Measurements from ENCODE around the gene VPS13D. TPM values are rescaled to one million over a fixed set of nuclear protein-coding genes. Genes with fewer than 3 reads are reported as not detected.

Gene VPS13D
- polyA plus RNA-seq, 1 of the 3 experiments (the other 2 are of a cell fraction): 15.0 TPM

- DNase-seq: no peak
- no peaks in the 10 kb centered on the region for H3K9me3 ChIP-seq
- H3K27me3 ChIP-seq (ENCODE audit: insufficient read depth): no peaks in the 10 kb centered on the region
- peaks cover 18 to 42% of the 10 kb centered on the region in 2 experiments for H3K4me1 ChIP-seq (ENCODE audit: control insufficient read depth in 1 of 2, insufficient read depth in 2 of 2, low read depth in 1 of 2, low read length in 1 of 2)
- CTCF ChIA-PET: interaction anchor here (1.0 to 1.4 kb wide), 2 partner anchors 42 to 204 kb away, joined by 3 read pairs; no protein-coding TSS in a partner anchor
- no peaks in the 10 kb centered on the region for H3K9me2 ChIP-seq
- no peak overlapping the region for H2AFZ ChIP-seq (ENCODE audit: low read depth)
- POLR2A ChIA-PET: no interaction called here
- peak overlapping the region; percentile 76 to 90 for H3K27ac ChIP-seq (ENCODE audit: low read depth in 2 of 2, low read length in 1 of 2)
- 70% methylated on average over 4 of the region's 4 CpGs for WGBS (ENCODE audit: low lambda C conversion rate)
- no peaks in the 10 kb centered on the region for H4K20me1 ChIP-seq (ENCODE audit: insufficient read depth)
- H3F3A ChIP-seq (replicated peaks; ENCODE audit: insufficient read depth): peaks cover 31% of the 10 kb centered on the region
- H3K4me3 ChIP-seq (ENCODE audit: low read depth in 2 of 2, low read length in 1 of 2): no peak overlapping the region
- no peaks in the 10 kb centered on the region for H3K36me3 ChIP-seq (replicated peaks in 1 of 2; ENCODE audit: control insufficient read depth in 1 of 2, insufficient read depth in 2 of 2, low read length in 1 of 2)
- no peaks in the 10 kb centered on the region for H3K79me2 ChIP-seq (ENCODE audit: insufficient read depth)
- peak overlapping the region; percentile 31; the same call in 1 of the 2 replicates for H3K4me2 ChIP-seq
- no peak overlapping the region for H3K9ac ChIP-seq
- TF ChIP-seq USF1 (IDR thresholded peaks at IDR 0.05; ENCODE audit: borderline replicate concordance, low read depth) (no peak), MEF2A (IDR thresholded peaks at IDR 0.05; ENCODE audit: borderline replicate concordance, low read depth) (no peak), ZBTB33 (IDR thresholded peaks at IDR 0.05; ENCODE audit: borderline replicate concordance, low read depth) (no peak), TAF1 (IDR thresholded peaks at IDR 0.05; ENCODE audit: borderline replicate concordance, low read depth, low read length) (0 out of 2 replicates have a peak, but pooled peaks have one; percentile 9), FOXJ3 (CRISPR knock-in tag; IDR thresholded peaks at IDR 0.05) (no peak), NFIC (IDR thresholded peaks at IDR 0.05; ENCODE audit: borderline replicate concordance) (peak; percentile 59; the same call in 1 of the 2 replicates), CTCF (IDR thresholded peaks at IDR 0.05) (peak; percentile 17; the same call in 1 of the 2 replicates), FOXM1 (IDR thresholded peaks at IDR 0.05; ENCODE audit: low read depth) (peak; percentile 58; the same call in 1 of the 2 replicates), ELF1 (IDR thresholded peaks at IDR 0.05) (no peak), MXI1 (IDR thresholded peaks at IDR 0.05; ENCODE audit: low read depth, low read length) (no peak), GABPA (IDR thresholded peaks at IDR 0.05; ENCODE audit: low read depth) (no peak), FOSL2 (IDR thresholded peaks at IDR 0.05; ENCODE audit: borderline replicate concordance, low read depth) (peak; percentile 15; the same call in 1 of the 2 replicates), JUND (IDR thresholded peaks at IDR 0.05) (peak; percentile 45; the same call in 1 of the 2 replicates), EZH2phosphoT487 (IDR thresholded peaks at IDR 0.05; ENCODE audit: borderline replicate concordance, low read depth) (no peak), RCOR1 (IDR thresholded peaks at IDR 0.05; ENCODE audit: low read length) (no peak), SIN3A (IDR thresholded peaks at IDR 0.05; ENCODE audit: borderline replicate concordance, low read depth, low read length) (no peak; the same call in 1 of the 2 replicates), TCF12 (IDR thresholded peaks at IDR 0.05) (peak; percentile 93), POLR2AphosphoS5 (IDR thresholded peaks at IDR 0.05; ENCODE audit: low read depth, low read length) (peak; percentile 68; the same call in 1 of the 2 replicates), IRF3 (IDR thresholded peaks at IDR 0.05; ENCODE audit: low read depth, low read length) (no peak), YY1 (IDR thresholded peaks at IDR 0.05; ENCODE audit: low read depth) (no peak), TEAD4 (IDR thresholded peaks at IDR 0.05; ENCODE audit: borderline replicate concordance, insufficient read depth) (peak; percentile 52; the same call in 1 of the 2 replicates), RXRA (IDR thresholded peaks at IDR 0.05; ENCODE audit: borderline replicate concordance, low read depth) (peak; percentile 96), CHD2 (IDR thresholded peaks at IDR 0.05; ENCODE audit: low read length, partially characterized antibody) (no peak), USF2 (IDR thresholded peaks at IDR 0.05; ENCODE audit: borderline replicate concordance, low read depth, low read length) (no peak), NRF1 (IDR thresholded peaks at IDR 0.05; ENCODE audit: low read depth, low read length) (no peak), MAX (IDR thresholded peaks at IDR 0.05; ENCODE audit: low read depth) (no peak)
Measured at GRCh38 chr1:12454406-12455391, 224.9 kb downstream of the VPS13D start.

Measured in SK-N-SH (cell line).